GM21367 (cell line): ENCODE measurements around the gene IMPG1.
A peak's percentile ranks its signal among the peaks of the same experiment; 100 is the strongest.
"Not testable (repeated sequence)": the region's sequence is repeated elsewhere in the genome, so short reads cannot be mapped to it uniquely, and the experiment has no call there.

ENCODE experiments used
- ATAC-seq: cut with Tn5 transposase; IDR thresholded peaks from one replicate; pipeline ENCODE4 v1.9.1; 2021; ENCODE audit not compliant: unreplicated experiment

Gene IMPG1

DNA sequence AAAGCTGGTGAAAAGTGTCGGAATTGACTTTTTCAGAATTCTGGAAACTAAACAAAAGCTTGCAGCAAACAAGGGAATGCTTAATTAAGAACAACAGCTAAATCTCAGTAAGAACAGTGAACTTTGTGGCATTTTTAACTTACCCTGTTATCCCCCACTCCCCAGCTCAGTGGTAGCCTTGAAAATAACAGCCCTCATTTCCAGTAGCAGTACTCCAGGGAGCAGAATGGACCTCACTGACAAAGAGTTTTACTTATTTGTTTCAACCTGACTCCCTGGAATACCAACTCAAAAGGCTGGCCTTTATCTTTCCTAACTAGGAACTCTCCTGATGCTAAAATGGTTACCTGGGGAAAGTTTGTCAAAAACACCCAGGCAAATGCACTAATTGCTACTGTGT, 108.9 kb downstream of the IMPG1 start:
- ATAC-seq, result no peak

DNA sequence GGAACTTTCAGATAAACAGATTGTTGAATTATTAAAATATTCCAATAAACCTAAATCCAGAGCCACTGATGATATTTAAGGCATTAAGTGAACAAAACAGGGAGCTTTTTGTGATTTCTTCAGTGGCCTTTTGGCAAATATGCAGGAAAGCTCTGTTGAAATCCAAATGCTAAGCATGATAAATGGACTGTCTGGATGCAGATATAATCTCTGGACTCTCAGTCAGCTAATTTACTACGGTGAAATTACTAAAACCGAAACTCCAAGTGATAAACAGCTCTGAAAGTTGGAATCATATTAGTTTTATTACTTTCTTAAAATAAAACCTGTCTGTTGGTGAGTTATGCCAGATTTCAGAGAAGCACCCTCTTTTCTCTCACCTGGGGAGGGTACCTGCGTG, 120.3 kb downstream of the IMPG1 start:
- ATAC-seq, result no peak

DNA sequence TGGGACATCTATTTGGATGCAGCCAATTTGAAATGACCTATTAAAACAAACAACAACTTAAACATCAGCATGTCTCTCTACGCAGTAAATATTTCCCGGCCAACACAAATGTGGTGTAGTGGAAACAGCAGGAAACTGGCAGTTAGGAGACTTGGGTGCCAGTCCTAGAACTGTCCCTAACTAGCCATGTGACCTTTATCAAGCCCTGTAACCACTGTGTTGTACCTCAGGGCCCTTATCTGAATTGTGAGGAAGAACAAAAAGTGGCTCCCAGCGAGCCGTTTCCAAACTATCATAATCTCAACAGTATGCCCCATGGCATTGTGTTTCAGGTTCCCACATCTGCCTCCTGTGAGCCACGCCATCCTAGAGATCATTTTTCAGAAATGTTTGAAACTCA, 124.5 kb downstream of the IMPG1 start:
- no peak for ATAC-seq

DNA sequence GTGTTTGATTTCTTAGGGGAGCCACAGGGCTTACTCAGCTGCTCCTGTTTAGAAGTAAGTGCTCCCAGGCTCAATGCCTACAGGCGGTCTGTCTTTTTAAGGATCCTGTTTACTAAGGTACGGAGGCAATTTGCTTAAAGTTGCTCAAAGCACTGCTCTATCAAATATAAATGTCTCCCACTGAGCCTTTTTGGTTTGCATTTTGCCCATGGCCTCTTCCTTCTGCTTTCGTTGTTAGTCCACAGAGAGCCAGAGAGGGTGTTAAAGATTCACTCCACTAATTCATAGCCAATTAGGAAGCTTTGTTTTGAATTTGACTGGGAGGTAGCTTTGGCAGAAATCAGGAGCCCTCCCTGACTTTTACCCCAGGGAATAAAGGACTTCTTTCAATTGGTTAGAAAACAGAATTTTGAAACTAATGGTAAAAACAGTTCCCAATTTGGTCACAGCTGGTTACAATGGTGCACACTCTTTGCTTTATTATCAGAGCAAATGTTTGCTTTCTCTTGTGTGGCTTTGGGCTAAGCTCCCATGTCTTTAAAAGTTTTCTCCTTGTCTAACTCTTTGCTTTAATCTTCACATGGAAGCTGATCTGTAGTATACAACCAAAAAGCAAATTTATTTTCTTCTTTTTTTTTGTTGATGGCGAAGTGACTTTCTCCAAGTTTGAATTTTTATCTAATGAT, 126.2 kb downstream of the IMPG1 start:
- ATAC-seq, result no peak

- no peak for ATAC-seq
Measured at GRCh38 chr6:75943381-75943780, 129.1 kb downstream of the IMPG1 start.

DNA sequence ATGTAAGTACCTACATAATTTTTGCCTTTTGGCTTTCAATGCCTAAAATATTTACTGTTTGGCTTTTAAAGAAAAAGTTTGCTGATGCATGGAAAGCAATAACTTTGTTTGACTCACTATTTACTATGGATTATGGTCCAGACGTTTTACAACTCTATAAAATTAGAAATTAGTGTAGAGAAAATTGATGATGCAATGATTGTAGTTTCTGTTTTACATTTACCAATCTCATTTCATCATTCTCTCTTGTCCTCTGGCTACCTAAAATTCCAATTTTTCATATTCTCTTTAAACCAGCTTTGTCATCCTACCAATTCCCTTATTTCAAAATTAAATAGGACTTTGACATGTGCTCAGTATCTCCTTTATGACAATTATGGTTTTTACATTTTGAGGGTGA, 131.0 kb downstream of the IMPG1 start:
- ATAC-seq, result no peak

- no peak for ATAC-seq
Measured at GRCh38 chr6:75940564-75940963, 131.9 kb downstream of the IMPG1 start.

DNA sequence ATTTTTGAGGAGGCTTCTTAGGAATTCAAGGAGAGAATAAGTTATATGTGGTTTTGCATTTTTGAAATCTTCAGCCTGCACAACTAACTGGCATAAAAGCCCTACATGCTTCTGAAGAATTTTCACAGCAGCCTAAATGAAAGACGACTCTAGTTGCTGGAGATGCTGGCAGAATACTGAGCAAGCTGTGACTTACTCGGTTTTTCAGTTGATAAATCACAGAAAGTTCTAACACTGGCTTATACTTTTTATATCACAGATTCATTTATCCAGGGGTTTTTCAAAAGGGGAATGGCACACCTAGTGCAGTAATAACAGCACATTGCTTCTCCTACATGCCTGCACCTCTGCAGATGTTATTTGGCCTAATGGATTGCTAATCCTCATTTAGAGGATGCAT, 134.6 kb downstream of the IMPG1 start:
- ATAC-seq, result no peak

GRCh38 chr6:75936682-75937081, 135.8 kb downstream of the IMPG1 start:
- no peak for ATAC-seq

GRCh38 chr6:75935473-75935793, 137.0 kb downstream of the IMPG1 start:
- peak; percentile 4 for ATAC-seq

GRCh38 chr6:75934643-75935472, 137.6 kb downstream of the IMPG1 start:
- peak; percentile 89 for ATAC-seq

DNA sequence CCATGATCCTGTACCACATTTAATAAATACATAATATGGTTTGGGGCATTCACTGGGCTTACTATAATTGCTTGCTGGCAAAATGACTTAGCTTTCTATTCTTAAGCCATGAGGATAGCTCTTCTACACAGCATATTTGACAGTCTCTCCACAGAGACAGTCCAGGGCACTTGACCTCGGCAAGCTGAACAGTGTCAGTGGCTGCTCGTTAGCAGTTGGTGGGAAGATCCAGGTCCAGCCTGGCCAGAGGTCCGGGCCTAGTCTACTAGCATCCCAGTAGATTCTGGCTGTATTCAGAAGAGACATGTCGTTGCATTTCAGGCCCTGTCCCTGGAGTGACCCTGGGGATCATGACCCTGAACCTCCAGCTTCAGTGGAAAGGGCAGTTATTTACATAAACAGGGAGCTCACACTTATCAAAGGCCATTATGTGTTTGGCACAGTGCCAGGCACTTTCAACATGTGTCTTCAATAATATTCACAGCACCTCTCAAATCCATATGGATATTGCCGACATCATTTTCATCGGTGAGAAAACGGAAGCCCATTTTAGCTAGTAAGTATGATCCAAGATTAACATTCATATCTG, 139.0 kb downstream of the IMPG1 start:
- ATAC-seq, result no peak

- no peak for ATAC-seq
Measured at GRCh38 chr6:75932067-75932466, 140.4 kb downstream of the IMPG1 start.

DNA sequence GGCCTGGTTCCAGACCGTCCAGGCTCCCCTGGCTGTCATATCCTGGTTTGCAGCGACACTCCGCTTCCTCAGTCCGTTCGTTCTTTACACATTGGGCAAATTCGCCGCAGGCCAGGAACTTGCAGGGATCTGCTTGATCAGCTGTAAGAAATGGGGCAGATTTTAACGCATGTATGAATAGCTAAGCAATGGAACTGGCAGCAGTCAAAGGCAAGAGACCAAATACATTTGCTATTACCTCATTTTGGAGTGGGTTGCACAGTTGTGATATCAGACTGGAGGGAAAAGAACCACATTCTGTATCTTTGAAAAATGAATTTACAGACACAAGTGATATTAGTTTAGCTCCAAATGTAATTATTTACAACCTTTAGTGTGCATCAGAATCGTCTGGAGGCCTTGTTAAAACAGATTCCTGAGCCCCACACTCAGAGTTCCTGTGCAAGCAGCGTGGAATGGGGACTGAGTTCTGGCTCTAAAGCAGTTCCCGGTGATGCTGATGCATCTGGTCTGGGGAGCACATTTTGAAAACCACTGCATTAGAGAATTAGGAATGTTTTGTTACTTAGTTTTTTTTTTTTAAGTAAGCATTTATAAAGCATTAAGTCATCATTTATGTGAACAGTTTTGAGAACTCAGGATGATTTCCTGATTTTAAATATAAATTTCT, 141.3 kb downstream of the IMPG1 start:
- ATAC-seq, result no peak

DNA sequence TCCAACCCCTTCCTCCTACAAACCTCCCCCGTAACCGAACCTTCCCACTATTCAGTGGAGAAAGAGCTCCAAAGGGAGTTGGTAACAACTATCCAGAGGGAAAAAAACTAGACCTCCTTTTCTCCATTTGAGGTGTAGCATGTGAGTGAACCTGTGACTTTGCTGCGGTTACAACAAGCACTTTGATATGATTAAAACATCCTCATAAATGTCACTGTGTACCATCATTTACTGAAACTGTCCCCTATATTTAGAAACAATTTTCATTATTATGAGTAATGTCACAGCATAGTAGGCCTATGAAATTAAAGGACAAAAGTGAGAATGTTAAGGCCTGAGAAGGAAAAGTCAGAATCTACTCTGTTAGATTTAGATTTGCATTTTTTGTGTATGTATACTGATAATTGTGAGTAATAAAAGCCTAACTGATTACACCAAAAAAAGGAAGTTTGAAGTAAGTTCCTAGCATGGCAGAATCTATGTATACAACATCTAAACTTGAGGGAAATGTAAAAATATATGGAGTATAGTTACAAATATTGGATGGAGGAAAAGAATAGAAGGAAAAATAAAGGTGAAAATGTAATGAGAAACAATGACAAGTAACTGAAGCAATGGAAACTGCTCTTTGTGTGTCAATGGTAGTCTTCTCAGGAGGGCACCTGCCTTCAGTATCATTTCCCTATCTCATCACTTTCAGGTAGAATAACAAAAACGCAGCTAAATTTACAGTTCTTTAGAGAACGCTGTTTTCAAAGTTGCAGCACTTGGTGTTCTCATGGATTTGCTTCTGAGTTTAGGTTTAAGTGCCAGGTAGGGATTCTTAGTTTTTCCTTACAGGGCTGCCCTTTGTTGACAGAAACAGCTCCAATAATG, 145.9 kb downstream of the IMPG1 start:
- no peak for ATAC-seq

DNA sequence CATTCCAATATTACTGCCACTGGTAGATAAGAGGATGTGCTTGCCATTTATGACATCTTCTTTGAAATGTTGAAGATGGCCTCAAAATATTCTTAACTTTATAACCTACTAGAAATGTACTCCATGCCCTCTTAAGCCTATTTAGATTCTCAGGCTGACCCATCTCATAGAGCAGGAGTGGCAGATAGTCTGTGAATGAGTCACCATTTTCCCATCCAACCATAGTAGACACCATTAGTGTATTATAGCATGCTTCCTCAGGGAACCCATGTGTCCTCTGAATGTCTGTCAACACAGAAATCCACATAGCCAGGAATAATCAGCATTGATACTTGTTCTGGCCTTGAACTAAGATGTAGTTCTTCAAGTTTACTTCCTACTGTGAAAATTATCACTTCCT, 150.2 kb downstream of the IMPG1 start:
- ATAC-seq, result no peak

DNA sequence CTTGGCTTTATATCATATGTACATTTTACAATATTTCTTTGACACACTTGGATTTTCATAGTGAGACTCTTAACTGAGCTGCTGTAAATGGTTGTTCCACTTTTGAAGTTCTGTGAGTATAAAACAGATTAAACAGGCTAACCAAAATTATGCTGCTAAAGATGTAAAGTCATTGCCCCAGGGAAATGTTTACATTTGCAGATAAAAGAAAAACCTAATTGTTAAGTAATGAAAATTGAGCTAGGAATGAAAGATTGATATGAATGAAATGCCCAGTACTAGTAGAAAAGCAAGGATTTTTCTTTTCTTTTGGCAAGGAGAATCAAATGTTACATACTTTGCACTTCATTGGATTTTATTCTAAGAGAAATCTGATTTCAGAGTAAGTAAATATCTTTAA, 159.4 kb downstream of the IMPG1 start:
- no peak for ATAC-seq

DNA sequence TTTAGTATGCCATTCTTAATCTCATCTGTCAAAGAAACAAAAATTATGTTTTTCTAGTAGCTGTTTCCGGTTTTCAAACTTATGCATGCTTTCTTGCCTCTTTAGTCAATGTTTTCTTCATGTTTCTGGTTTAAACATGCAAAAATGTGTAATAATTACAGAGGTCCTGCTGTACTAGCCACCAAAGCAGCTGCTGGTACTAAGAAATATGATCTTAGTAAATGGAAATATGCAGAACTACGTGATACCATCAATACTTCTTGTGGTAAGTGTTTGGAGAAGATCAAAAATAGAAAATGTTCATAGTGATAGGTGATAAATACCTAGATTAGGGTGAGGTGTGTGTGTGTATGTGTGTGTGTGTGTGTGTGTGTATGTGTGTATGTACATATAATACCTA, 165.0 kb downstream of the IMPG1 start:
- ATAC-seq, result no peak

- no peak for ATAC-seq
Measured at GRCh38 chr6:75906871-75907270, 165.6 kb downstream of the IMPG1 start.

DNA sequence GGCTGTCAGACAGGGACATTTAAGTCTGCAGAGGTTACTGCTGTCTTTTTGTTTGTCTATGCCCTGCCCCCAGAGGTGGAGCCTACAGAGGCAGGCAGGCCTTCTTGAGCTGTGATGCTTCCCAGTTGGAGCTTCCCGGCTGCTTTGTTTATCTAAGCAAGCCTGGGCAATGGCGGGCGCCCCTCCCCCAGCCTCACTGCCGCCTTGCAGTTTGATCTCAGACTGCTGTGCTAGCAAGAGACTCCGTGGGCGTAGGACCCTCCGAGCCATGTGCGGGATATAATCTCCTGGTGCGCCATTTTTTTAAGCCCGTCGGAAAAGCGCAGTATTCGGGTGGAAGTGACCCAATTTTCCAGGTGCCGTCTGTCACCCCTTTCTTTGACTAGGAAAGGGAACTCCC, 167.3 kb downstream of the IMPG1 start:
- not testable (repeated sequence) for ATAC-seq

GRCh38 chr6:75900216-75900615, 172.2 kb downstream of the IMPG1 start:
- not testable (repeated sequence) for ATAC-seq
